Activated CD4-positive, alpha-beta T cell treated with anti-CD3 and anti-CD28 coated beads for 36 hours (primary cell): Measurements from ENCODE around the gene FYN. TPM values are rescaled to one million over a fixed set of nuclear protein-coding genes. Genes with fewer than 3 reads are reported as not detected.

Experiments
- ATAC-seq: fragments of 200-7000 bp; cut with Tn5 transposase; one replicate; pipeline ENCODE4 v1.10.0; 2021; ENCODE audit warnings: mild to moderate bottlenecking, moderate library complexity
- CTCF ChIA-PET: fragments of 350-600 bp; sonication (Branson Sonifier 250); formaldehyde crosslinking; loops from one replicate; lab custom pipeline; 2021; ENCODE audit warnings: antibody characterized with exemption; lab: Charles Lee
- POLR2A ChIA-PET: fragments of 350-600 bp; sonication (Branson Sonifier 250); formaldehyde crosslinking; loops from one replicate; lab custom pipeline; 2021; ENCODE audit warnings: antibody characterized with exemption, inconsistent platforms; lab: Charles Lee
- DNase-seq: peaks from one replicate; pipeline ENCODE4 v3.0.0-alpha.2; 2020
- H3K27ac Mint-ChIP-seq: one replicate; pipeline ENCODE4 v1.8.0; 2021; ENCODE audit warnings: mixed read lengths
- H3K27me3 Mint-ChIP-seq: one replicate; pipeline ENCODE4 v1.8.0; 2021; ENCODE audit warnings: mixed read lengths
- H3K36me3 Mint-ChIP-seq: one replicate; pipeline ENCODE4 v1.8.0; 2021; ENCODE audit warnings: low read depth, mixed read lengths
- H3K4me1 Mint-ChIP-seq: one replicate; pipeline ENCODE4 v1.8.0; 2021; ENCODE audit warnings: mixed read lengths
- H3K4me3 Mint-ChIP-seq: one replicate; pipeline ENCODE4 v1.8.0; 2021; ENCODE audit warnings: mild to moderate bottlenecking, moderate library complexity, mixed read lengths
- H3K9me3 Mint-ChIP-seq: one replicate; pipeline ENCODE4 v1.8.0; 2021; ENCODE audit warnings: low read depth, mixed read lengths
- intact Hi-C, 2 experiments: fragments of 100-400 bp; cut with DNase I in 1 of 2; cut with micrococcal nuclease in 1 of 2; formaldehyde crosslinking; loops; one replicate each; pipeline versions ENCODE4 v1.14.2 to v1.15.1; 2022 to 2024; cut with DNase I, micrococcal nuclease
- total RNA-seq, 2 experiments: library from RNA; stranded (reverse); gene quantifications; one replicate each; pipeline ENCODE4 v1.2.3, GENCODE V29; 2021

FYN gene
- total RNA-seq, 2 experiments from 2014 or later = 345 to 504 TPM

GRCh38 chr6:111823831-111824607 lies 49.2 kb downstream of the FYN start:
- peaks cover 3% of the 10 kb centered on the region for H3K9me3 Mint-ChIP-seq
- H3K4me3 Mint-ChIP-seq = peak overlapping the region; percentile 63
- ChIA-PET CTCF (interaction anchor here (0.7 to 5.2 kb wide), 32 partner anchors 8 to 219 kb away, joined by 3 to 44 read pairs (median 5); no protein-coding TSS in a partner anchor), POLR2A (interaction anchor here (0.6 to 2.6 kb wide), 26 partner anchors 9 to 216 kb away, joined by 3 to 34 read pairs (median 6); partner anchors contain the start of gene FYN)
- H3K4me1 Mint-ChIP-seq = peaks cover 89% of the 10 kb centered on the region
- intact Hi-C loops = loop anchor here (1.0 kb wide), 7 partner anchors 9 to 40 kb away; no protein-coding TSS in a partner anchor
- H3K36me3 Mint-ChIP-seq = peaks cover 55% of the 10 kb centered on the region
- ATAC-seq (peak; percentile 64), DNase-seq (peak; percentile 49)
- H3K27me3 Mint-ChIP-seq = no peaks in the 10 kb centered on the region
- peak overlapping the region; percentile 97 for H3K27ac Mint-ChIP-seq

DNA sequence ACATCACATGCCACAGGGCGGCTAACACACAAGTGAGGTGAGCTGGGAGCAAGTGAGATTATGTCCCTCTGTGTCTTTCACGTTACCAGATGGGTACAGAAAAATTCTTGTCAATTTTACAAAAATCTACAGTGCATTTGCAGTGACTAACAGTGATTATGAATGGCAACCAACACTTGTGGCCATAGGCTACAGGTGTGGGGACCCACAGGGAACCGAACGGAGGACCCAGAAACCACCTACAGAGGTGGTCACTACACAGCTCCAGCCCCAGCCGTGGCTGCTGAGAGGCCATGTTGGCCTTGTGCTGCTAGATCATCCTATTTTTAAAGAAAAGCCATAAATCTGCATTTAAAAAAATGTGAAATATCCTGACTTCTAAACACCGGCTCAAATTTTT lies 50.2 kb downstream of the FYN start:
- POLR2A ChIA-PET = interaction anchor here (1.2 to 2.6 kb wide), 8 partner anchors 10 to 63 kb away, joined by 3 to 34 read pairs (median 10); no protein-coding TSS in a partner anchor
- intact Hi-C loops = loop anchor here in 1 of 2 experiments (1.0 kb wide), 1 partner anchor 10 kb away; no protein-coding TSS in a partner anchor
- ATAC-seq (no peak), DNase-seq (no peak)
- Mint-ChIP-seq H3K4me1 (peaks cover 89% of the 10 kb centered on the region), H3K27me3 (no peaks in the 10 kb centered on the region), H3K4me3 (peak overlapping the region; percentile 7), H3K9me3 (peaks cover 3% of the 10 kb centered on the region), H3K27ac (peak overlapping the region; percentile 97), H3K36me3 (peaks cover 56% of the 10 kb centered on the region)
- CTCF ChIA-PET = interaction anchor here (0.7 to 5.2 kb wide), 15 partner anchors 8 to 213 kb away, joined by 3 to 44 read pairs (median 5); no protein-coding TSS in a partner anchor

GRCh38 chr6:111819458-111819857 lies 53.8 kb downstream of the FYN start:
- peaks cover 78% of the 10 kb centered on the region for H3K4me1 Mint-ChIP-seq
- DNase-seq (no peak), ATAC-seq (no peak)
- intact Hi-C loops = no loop called here
- ChIA-PET CTCF (interaction anchor here (0.9 to 2.1 kb wide), 5 partner anchors 10 to 224 kb away, joined by 3 to 12 read pairs (median 3); no protein-coding TSS in a partner anchor), POLR2A (interaction anchor here (1.6 kb wide), 1 partner anchor 13 kb away, joined by 7 read pairs; no protein-coding TSS in a partner anchor)
- H3K9me3 Mint-ChIP-seq = peaks cover 3% of the 10 kb centered on the region
- H3K4me3 Mint-ChIP-seq = no peak overlapping the region
- H3K27me3 Mint-ChIP-seq = no peaks in the 10 kb centered on the region
- peaks cover 54% of the 10 kb centered on the region for H3K36me3 Mint-ChIP-seq
- peak overlapping the region; percentile 90 for H3K27ac Mint-ChIP-seq

DNA sequence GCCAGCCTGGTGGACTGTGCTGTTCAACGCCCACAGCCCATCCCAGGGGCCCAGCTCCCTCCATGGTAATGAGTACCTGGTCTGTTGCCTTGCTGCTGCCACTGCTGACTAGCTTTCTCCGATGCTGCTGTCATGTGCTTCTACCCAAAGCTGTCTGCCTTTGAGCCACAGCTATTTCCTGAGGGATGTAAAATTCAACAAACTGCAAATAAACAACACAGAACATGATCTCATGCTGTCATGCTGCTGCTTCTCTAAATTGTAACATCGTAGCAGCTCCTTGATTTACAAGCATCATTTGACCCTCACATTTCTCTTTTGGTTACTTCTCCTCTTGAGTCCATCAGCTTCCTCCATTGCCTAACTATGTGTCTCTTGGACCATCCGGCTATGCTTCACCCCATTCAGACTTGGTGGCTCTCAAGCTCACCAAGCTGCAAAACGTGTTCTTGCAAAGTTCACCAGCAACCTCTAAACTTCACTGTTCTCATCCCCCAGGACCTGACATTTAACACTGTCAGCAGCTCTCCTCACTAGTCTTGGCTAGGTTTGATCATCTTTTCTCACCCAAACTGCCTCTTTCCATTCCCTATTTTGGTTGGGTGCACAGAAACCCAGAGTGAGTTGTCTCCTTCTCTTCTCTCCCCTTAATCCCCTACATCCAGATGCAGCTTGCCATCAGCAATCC lies 54.6 kb downstream of the FYN start:
- POLR2A ChIA-PET = interaction anchor here (1.6 kb wide), 1 partner anchor 13 kb away, joined by 7 read pairs; no protein-coding TSS in a partner anchor
- ATAC-seq (peak; percentile 55), DNase-seq (no peak)
- Mint-ChIP-seq H3K27ac (peak overlapping the region; percentile 90), H3K4me3 (peak overlapping the region; percentile 9), H3K36me3 (peaks cover 58% of the 10 kb centered on the region), H3K27me3 (no peaks in the 10 kb centered on the region), H3K4me1 (peaks cover 76% of the 10 kb centered on the region), H3K9me3 (peaks cover 3% of the 10 kb centered on the region)
- CTCF ChIA-PET = interaction anchor here (1.0 to 2.1 kb wide), 6 partner anchors 10 to 199 kb away, joined by 3 to 12 read pairs (median 4); no protein-coding TSS in a partner anchor
- intact Hi-C loops = no loop called here

DNA sequence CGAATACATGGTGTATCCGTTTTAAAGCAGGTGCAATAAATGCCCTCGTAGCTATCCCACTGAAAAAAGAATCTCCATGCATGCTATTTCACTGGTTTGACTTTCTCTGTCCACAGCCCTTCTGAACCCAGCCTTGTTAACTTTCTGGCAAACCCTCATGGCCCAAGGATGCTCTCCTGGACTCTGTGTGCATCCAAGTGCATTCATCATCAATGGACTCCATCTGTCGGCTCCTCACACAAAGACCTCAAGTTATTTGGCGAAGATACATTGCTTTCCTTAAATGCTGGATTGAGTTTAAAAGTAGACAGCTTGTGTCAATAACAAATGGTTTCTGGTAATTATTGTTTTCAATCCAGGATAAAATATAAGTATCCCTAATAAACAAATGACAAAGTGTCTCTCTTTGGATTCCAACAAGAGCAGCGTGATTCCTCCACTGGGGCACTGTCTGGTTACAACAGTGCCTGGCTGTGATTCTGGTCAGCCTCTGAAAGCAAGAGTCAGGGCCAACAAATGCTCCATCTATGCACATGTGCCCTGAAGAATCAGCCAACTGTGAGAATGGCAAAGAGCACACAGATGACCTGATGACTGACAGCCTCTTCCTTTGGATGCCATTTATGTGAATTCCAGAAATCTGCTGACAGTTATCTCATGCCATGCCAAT lies 55.7 kb downstream of the FYN start:
- Mint-ChIP-seq H3K4me3 (no peak overlapping the region), H3K9me3 (peaks cover 3% of the 10 kb centered on the region), H3K27me3 (no peaks in the 10 kb centered on the region), H3K4me1 (peaks cover 76% of the 10 kb centered on the region), H3K27ac (peak overlapping the region; percentile 33), H3K36me3 (peaks cover 56% of the 10 kb centered on the region)
- ChIA-PET POLR2A (interaction anchor here (1.6 kb wide), 1 partner anchor 12 kb away, joined by 7 read pairs; no protein-coding TSS in a partner anchor), CTCF (interaction anchor here (0.6 to 2.1 kb wide), 7 partner anchors 9 to 48 kb away, joined by 3 to 12 read pairs (median 3); no protein-coding TSS in a partner anchor)
- intact Hi-C loops = no loop called here
- ATAC-seq = no peak
- no peak for DNase-seq

- no peak for ATAC-seq
- peak overlapping the region; percentile 17 for H3K4me3 Mint-ChIP-seq
These were observed 59.5 kb downstream of the FYN start for GRCh38 chr6:111813677-111814310.

GRCh38 chr6:111813237-111813636 lies 60.0 kb downstream of the FYN start:
- H3K27ac Mint-ChIP-seq = peak overlapping the region; percentile 90
- DNase-seq (no peak), ATAC-seq (peak; percentile 68)
- CTCF ChIA-PET = interaction anchor here (1.0 kb wide), 1 partner anchor 22 kb away, joined by 4 read pairs; no protein-coding TSS in a partner anchor
- intact Hi-C loops = loop anchor here (1.0 kb wide), 2 partner anchors 10 to 11 kb away; no protein-coding TSS in a partner anchor
- peaks cover 68% of the 10 kb centered on the region for H3K36me3 Mint-ChIP-seq
- H3K9me3 Mint-ChIP-seq = no peaks in the 10 kb centered on the region
- POLR2A ChIA-PET = interaction anchor here (1.0 kb wide), 1 partner anchor 10 kb away, joined by 6 read pairs; no protein-coding TSS in a partner anchor
- H3K27me3 Mint-ChIP-seq = no peaks in the 10 kb centered on the region
- peak overlapping the region; percentile 17 for H3K4me3 Mint-ChIP-seq
- peaks cover 85% of the 10 kb centered on the region for H3K4me1 Mint-ChIP-seq

More at GRCh38 chr6:111813677-111814310, 59.5 kb downstream of the FYN start:
- Mint-ChIP-seq H3K4me1 (peaks cover 85% of the 10 kb centered on the region), H3K27me3 (no peaks in the 10 kb centered on the region), H3K9me3 (no peaks in the 10 kb centered on the region), H3K27ac (peak overlapping the region; percentile 90), H3K36me3 (peaks cover 67% of the 10 kb centered on the region)
- intact Hi-C loops = loop anchor here (1.0 kb wide), 2 partner anchors 10 to 11 kb away; no protein-coding TSS in a partner anchor
- CTCF ChIA-PET = interaction anchor here (0.7 to 1.5 kb wide), 5 partner anchors 10 to 231 kb away, joined by 3 to 5 read pairs (median 4); no protein-coding TSS in a partner anchor
- POLR2A ChIA-PET = interaction anchor here (1.0 kb wide), 1 partner anchor 10 kb away, joined by 6 read pairs; no protein-coding TSS in a partner anchor
- no peak for DNase-seq

DNA sequence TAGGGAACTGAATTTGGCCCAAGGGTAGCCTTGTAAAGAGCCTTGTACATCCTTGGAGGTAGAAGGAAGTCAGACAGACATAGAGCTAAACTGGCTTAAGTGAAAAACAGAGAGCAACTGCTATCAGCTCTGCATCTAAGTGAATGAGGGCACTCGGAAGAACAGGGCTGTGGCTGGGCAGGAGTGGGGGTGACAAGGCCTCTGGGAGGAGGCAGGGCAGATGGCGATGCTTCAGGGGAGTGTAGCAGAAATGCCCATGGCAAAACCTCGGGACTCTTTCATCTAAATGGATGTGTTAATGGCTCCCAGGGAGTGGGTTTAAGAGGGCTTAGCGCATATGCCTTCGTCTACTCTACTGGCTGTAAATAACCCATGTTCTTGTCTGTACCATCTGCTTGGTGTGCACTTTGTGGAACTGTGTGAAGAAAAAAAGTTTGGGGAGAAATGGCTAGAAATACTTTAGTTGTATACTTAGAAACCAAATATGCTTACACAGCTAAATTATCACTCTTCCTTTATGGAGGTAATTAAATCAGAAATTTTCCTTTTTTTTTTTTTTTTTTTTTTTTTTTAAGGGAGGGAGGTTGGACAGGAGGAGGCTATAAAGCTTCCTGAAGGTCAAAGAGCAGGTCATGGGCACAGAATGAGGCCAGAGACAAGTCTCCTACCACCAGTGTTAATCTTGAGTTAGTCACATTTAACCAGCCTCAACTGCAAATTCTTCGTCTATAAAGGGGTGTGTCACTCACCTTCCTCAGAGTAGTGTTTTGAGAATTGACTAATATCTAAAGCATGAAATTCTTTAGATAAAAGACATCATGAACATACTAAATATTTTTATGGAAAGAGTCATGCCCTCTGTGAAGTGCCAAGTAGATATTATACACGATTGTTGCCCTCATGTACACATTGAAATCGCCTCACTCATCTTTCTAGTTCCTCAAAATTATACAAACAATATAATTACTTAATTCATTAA lies 60.9 kb downstream of the FYN start:
- POLR2A ChIA-PET = interaction anchor here (0.9 kb wide), 1 partner anchor 12 kb away, joined by 5 read pairs; no protein-coding TSS in a partner anchor
- Mint-ChIP-seq H3K27me3 (no peaks in the 10 kb centered on the region), H3K4me1 (peaks cover 85% of the 10 kb centered on the region), H3K27ac (peak overlapping the region; percentile 90), H3K36me3 (peaks cover 66% of the 10 kb centered on the region), H3K9me3 (no peaks in the 10 kb centered on the region), H3K4me3 (peak overlapping the region; percentile 7)
- CTCF ChIA-PET = interaction anchor here (1.0 to 2.1 kb wide), 5 partner anchors 12 to 231 kb away, joined by 4 to 13 read pairs (median 5); no protein-coding TSS in a partner anchor
- intact Hi-C loops = loop anchor here (1.0 kb wide), 2 partner anchors 11 to 12 kb away; no protein-coding TSS in a partner anchor
- ATAC-seq = peak; percentile 36
- no peak for DNase-seq
